H1 (cell line): ENCODE results near the gene ZNF527. TPM values are rescaled to one million over a fixed set of nuclear protein-coding genes. Genes with fewer than 3 reads are reported as not detected.

Experiments
- BACH1 ChIP-seq: IDR thresholded peaks from 2 replicates; pipeline ENCODE4 v1.6.1; 2012; ENCODE audit warnings: low read length, improper control_type of control experiment
- BRCA1 ChIP-seq: IDR thresholded peaks from 2 replicates; pipeline ENCODE4 v1.6.1; 2012; ENCODE audit warnings: low read depth, low read length, improper control_type of control experiment
- CBX8 ChIP-seq: fragments of 300-800, 300-1000 bp; sonication (generic); IDR thresholded peaks from 2 replicates; pipeline ENCODE4 v1.7.1; 2016; ENCODE audit warnings: low read depth, low read length, borderline replicate concordance
- CEBPB ChIP-seq: IDR thresholded peaks from 2 replicates; pipeline ENCODE4 v1.6.1; 2012; ENCODE audit warnings: low read depth, low read length
- CHD2 ChIP-seq: IDR thresholded peaks from 2 replicates; pipeline ENCODE4 v1.6.1; 2012; ENCODE audit warnings: low read length, improper control_type of control experiment
- CREB1 ChIP-seq: IDR thresholded peaks from 2 replicates; pipeline ENCODE4 v1.6.1; 2012; ENCODE audit warnings: inconsistent platforms
- EP300 ChIP-seq, 2 experiments: IDR thresholded peaks; 1 replicate in 1 of 2; 2 replicates in 1 of 2; pipeline ENCODE4 v1.6.1; 2011 to 2012; ENCODE audit warnings: low read depth in 2 of 2, low read length in 2 of 2, mild to moderate bottlenecking in 2 of 2, borderline replicate concordance in 1 of 2, inconsistent platforms in 1 of 2, moderate library complexity in 1 of 2
- GTF2F1 ChIP-seq: IDR thresholded peaks from 2 replicates; pipeline ENCODE4 v1.6.1; 2012; ENCODE audit warnings: low read depth, low read length, improper control_type of control experiment, borderline replicate concordance
- MAX ChIP-seq: IDR thresholded peaks from 2 replicates; pipeline ENCODE4 v1.6.1; 2012; ENCODE audit warnings: inconsistent platforms
- PHF8 ChIP-seq: fragments of 200-600 bp; sonication (generic); conservative IDR thresholded peaks from 2 replicates; pipeline ENCODE4 v1.7.1; 2012; ENCODE audit warnings: low read depth, mild to moderate bottlenecking, inconsistent platforms, low read length, moderate library complexity
- POLR2A ChIP-seq, 2 experiments: IDR thresholded peaks; 1 replicate in 1 of 2; 2 replicates in 1 of 2; pipeline ENCODE4 v1.6.1; 2011; ENCODE audit warnings: low read depth in 2 of 2, low read length in 2 of 2, mild to moderate bottlenecking in 2 of 2; ENCODE audit errors: control extremely low read depth in 1 of 2
- RAD21 ChIP-seq, 2 experiments: IDR thresholded peaks in 1 of 2; conservative IDR thresholded peaks in 1 of 2; 2 replicates each; pipeline ENCODE4 v1.6.1; 2011; ENCODE audit warnings: low read depth in 2 of 2, low read length in 2 of 2, improper control_type of control experiment in 1 of 2, inconsistent platforms in 1 of 2, mild to moderate bottlenecking in 1 of 2, moderate library complexity in 1 of 2
- RXRA ChIP-seq: IDR thresholded peaks from 2 replicates; pipeline ENCODE4 v1.6.1; 2011; ENCODE audit warnings: low read depth, mild to moderate bottlenecking, low read length, moderate library complexity; ENCODE audit not compliant: insufficient read depth
- SIN3A ChIP-seq, 2 experiments: IDR thresholded peaks in 1 of 2; conservative IDR thresholded peaks in 1 of 2; 2 replicates each; pipeline ENCODE4 v1.6.1; 2011 to 2012; ENCODE audit warnings: low read length in 2 of 2, improper control_type of control experiment in 1 of 2, low read depth in 1 of 2, mild to moderate bottlenecking in 1 of 2
- SIX5 ChIP-seq: IDR thresholded peaks from 2 replicates; pipeline ENCODE4 v1.6.1; 2011; ENCODE audit warnings: mild to moderate bottlenecking, low read depth, low read length
- TAF1 ChIP-seq: IDR thresholded peaks from 2 replicates; pipeline ENCODE4 v1.6.1; 2011; ENCODE audit warnings: mild to moderate bottlenecking, low read depth, low read length
- TBP ChIP-seq: IDR thresholded peaks from 2 replicates; pipeline ENCODE4 v1.6.1; 2011; ENCODE audit warnings: low read depth, low read length, improper control_type of control experiment
- TCF12 ChIP-seq: IDR thresholded peaks from 2 replicates; pipeline ENCODE4 v1.6.1; 2011; ENCODE audit warnings: low read depth, mild to moderate bottlenecking, low read length
- USF2 ChIP-seq: IDR thresholded peaks from 2 replicates; pipeline ENCODE4 v1.6.1; 2011; ENCODE audit warnings: low read length, improper control_type of control experiment
- YY1 ChIP-seq: IDR thresholded peaks from 2 replicates; pipeline ENCODE4 v1.6.1; 2011; ENCODE audit warnings: low read depth, mild to moderate bottlenecking, low read length
- polyA plus RNA-seq, 7 experiments: library from polyadenylated mRNA; depleted of rRNA in 3 of 7; stranded (reverse) in 5 of 7; unstranded in 2 of 7; fragments of >200 nt in 5 of 7; fragments of 200-250 nt in 2 of 7; gene quantifications; 1 replicate in 5 of 7; 2 replicates in 1 of 7; 4 replicates in 1 of 7; pipeline versions ENCODE4 v1.2.1 to v1.2.3, GENCODE V29; 2011 to 2013; ENCODE audit warnings: missing spikeins in 2 of 7, mixed read lengths in 2 of 7
- total RNA-seq: library from RNA; stranded (reverse); fragmentation: NEBNext Ultra II Directional; extraction: Animal tissue kit (Norgen Biotek cat#: 25700); gene quantifications from 2 replicates; pipeline ENCODE4 v1.2.1, GENCODE V29; 2021
- TF ChIP-seq, protein P1 (sequence below): IDR thresholded peaks from 2 replicates; pipeline ENCODE4 v1.6.1; 2012; ENCODE audit warnings: inconsistent platforms

ZNF527 gene
- total and polyA plus RNA-seq, 2 of the 8 experiments (the other 6 are each of a cell fraction or from before 2014, with no cell fraction given): 2.1 to 4.5 TPM

- 0 out of 2 replicates have a peak, but pooled peaks have one; percentile 13 for TF ChIP-seq GTF2F1
- no peak for TF ChIP-seq TCF12
- TF ChIP-seq CREB1: peak; percentile 87
- TF ChIP-seq RAD21 (IDR thresholded peaks at IDR 0.05 in 1 of 2, conservative IDR thresholded peaks at IDR 0.05 in 1 of 2; ENCODE audit: low read depth in 2 of 2, low read length in 2 of 2): peak in 1 of 2 experiments; percentile 0; a peak in 1 of 4 replicates
- TF ChIP-seq TAF1: peak; percentile 75
- TF ChIP-seq BRCA1: peak; percentile 74
- TF ChIP-seq MAX: peak; percentile 75; the same call in 1 of the 2 replicates
- peak; percentile 41; the same call in 1 of the 2 replicates for TF ChIP-seq USF2
- 0 out of 2 replicates have a peak, but pooled peaks have one; percentile 7 for TF ChIP-seq YY1
- peak; percentile 88 for TF ChIP-seq PHF8
- no peak for TF ChIP-seq RXRA
- TF ChIP-seq CHD2: peak; percentile 91
- TF ChIP-seq BACH1: peak; percentile 60
- TF ChIP-seq SIX5: peak; percentile 92
- peak in 1 of 2 experiments; percentile 44; a peak in 1 of 3 replicates for TF ChIP-seq EP300 (IDR thresholded peaks at IDR 0.05; ENCODE audit: borderline replicate concordance in 1 of 2, low read depth in 2 of 2, low read length in 2 of 2)
- 0 out of 2 replicates have a peak, but pooled peaks have one; percentile 14 for TF ChIP-seq CEBPB
- peak; percentile 21 to 74 for TF ChIP-seq POLR2A (IDR thresholded peaks at IDR 0.05; ENCODE audit: control extremely low read depth in 1 of 2, low read depth in 2 of 2, low read length in 2 of 2)
- TF ChIP-seq, protein P1, sequence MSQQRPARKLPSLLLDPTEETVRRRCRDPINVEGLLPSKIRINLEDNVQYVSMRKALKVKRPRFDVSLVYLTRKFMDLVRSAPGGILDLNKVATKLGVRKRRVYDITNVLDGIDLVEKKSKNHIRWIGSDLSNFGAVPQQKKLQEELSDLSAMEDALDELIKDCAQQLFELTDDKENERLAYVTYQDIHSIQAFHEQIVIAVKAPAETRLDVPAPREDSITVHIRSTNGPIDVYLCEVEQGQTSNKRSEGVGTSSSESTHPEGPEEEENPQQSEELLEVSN: peak; percentile 55
- TF ChIP-seq SIN3A (conservative IDR thresholded peaks at IDR 0.05 in 1 of 2, IDR thresholded peaks at IDR 0.05 in 1 of 2; ENCODE audit: low read depth in 1 of 2, low read length in 2 of 2): peak in 1 of 2 experiments; percentile 85; a peak in 2 of 4 replicates
- TF ChIP-seq TBP: peak; percentile 64
- no peak for TF ChIP-seq CBX8
Measured at GRCh38 chr19:37370880-37371661, at the start of gene ZNF527 (continued).
